Measurements from ENCODE around the gene NDUFS6.
"Not testable (repeated sequence)": the region's sequence is repeated elsewhere in the genome, so short reads cannot be mapped to it uniquely, and the experiment has no call there.

The NDUFS6 gene

DNA sequence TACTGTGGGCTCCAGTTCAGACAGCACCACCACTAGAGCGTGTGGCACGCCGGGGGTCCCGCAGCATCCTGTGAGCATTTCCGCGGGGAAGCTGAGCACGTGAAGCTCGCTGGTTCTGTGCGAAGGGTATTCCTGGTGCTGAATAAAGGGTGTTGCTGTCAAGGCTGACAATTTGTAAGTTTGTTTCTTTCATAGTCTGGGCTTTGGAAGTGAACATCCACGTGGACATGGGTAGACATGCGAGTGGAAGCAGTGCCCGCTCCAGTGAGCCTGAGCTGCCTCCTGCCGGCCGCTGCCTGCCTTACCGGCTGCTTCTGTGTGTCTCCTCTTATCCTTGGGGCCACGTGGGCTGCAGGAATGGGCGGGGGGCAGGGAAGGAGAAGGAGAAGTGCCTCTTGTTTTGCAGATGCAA lies 14.7 kb downstream of the NDUFS6 start:
- DNase-seq (ENCODE audit: low read depth, low spot score): no peak

DNA sequence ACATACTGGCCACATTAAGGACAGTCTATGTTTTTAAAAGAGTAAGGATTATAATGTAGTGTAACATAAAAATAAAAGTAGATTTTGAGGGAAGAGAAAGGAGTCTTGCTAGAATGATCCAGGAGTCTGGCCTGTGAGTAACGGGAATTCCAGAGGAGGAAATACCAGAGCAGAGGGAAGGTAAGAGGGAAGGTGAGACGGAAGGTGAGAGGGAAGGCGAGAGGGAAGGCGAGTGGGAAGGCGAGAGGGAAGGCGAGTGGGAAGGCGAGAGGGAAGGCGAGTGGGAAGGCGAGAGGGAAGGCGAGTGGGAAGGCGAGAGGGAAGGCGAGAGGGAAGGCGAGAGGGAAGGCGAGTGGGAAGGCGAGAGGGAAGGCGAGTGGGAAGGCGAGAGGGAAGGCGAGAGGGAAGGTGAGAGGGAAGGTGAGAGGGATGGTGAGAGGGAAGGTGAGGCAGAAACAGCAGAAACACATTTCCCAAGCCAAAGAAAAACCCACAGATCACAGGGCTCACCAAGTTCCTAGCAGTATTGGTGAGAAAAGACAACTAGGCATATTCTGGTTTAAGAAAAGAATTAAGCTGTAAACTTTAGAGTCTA lies 15.4 kb downstream of the NDUFS6 start:
- DNase-seq (ENCODE audit: low read depth, low spot score): not testable (repeated sequence)

DNA sequence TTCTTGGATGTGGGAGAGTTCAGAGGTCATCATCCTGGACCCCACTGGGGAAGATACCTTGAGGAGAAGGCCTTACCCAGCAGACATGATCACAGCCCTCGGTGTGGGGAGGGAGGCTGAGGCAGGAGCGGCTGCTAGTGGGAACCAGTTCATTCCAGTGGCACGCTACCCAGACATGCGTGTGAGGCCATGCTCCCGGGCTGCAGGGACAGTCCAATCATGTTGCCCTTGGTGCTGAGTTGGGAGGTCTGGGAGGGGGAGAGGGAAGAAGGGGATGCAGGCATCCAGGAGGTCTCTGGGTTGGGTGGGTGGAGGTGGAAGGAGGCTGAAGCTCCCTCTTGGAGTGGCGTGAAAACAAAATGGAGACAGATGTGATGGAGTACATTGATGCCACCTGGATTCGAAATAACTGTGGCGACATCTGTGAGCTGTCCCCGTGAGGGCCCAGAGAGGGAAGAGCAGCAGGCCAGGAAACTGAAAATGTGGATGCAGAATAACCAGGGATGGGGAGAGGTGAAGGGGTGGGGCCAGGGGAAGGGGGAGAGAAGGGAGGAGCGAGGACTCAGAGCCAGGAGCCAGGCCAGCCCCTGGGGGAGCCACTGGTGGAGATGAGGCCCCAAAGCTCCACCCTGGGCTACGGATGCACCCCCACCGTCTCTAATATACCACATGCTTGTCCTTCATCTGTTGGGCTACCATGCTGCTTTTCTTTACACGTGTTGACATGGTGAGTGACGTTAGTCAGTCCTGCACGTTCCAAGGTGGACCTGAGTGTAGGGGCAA lies 16.2 kb downstream of the NDUFS6 start:
- DNase-seq (ENCODE audit: low read depth, low spot score): no peak

DNA sequence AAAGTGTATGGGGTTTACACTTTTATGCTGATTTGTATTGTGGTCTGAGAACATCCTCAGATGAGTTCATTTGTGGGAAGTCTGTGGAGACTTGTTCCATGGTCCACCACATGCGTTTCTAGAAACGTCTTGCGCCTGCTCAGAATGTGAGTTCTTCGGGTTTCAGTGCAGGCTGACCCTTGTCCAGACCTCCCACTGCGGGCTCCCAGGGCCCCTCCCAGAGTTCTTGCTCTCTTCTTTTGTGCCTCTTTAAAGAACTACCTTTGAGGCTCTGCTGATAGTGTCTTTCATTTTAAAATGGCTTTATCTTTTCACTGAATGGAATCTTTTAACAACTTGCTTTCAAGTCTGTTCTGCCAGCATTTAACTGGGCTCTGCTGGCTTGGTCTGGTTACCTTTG lies 17.6 kb downstream of the NDUFS6 start:
- no peak for DNase-seq (ENCODE audit: low read depth, low spot score)

DNA sequence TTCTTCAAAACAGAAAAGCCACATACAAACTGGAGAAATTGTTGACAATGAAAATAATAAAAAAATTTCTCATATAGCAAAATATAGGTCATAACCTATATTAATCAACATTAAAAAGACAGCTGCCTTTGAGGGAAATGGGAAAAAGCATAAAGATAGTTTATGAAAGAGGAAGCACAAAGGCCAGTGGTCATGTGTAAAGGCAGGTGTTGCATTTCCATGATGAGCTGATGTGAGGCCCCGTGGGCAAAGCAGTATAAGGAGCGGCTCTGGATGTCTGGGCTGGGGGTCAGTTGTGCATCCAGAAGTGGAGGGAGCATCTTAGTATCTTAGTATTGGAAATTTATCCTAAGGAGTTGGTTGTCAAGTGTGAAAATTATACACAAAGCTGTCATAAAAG lies 18.3 kb downstream of the NDUFS6 start:
- no peak for DNase-seq (ENCODE audit: low read depth, low spot score)

DNA sequence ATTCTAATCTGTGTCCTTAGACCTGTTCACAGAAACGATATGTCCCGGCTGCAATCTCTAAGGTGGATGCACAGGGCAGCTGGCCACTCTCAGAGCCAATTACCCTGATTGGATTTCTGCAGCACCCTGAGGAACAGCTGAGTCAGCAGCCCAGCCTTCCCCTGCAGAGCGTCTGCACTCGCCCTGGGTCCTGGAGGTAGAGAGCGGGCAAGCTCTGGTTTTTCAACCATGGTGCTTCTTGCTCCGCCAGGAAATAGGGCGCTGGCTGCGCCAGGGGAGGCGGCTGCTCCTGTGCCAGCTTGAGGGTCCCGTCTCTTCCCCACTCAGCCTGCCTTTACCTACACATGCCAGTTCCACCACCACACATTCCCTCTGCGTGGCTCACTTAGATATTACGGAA lies 19.2 kb downstream of the NDUFS6 start:
- DNase-seq (ENCODE audit: low read depth, low spot score): no peak

DNA sequence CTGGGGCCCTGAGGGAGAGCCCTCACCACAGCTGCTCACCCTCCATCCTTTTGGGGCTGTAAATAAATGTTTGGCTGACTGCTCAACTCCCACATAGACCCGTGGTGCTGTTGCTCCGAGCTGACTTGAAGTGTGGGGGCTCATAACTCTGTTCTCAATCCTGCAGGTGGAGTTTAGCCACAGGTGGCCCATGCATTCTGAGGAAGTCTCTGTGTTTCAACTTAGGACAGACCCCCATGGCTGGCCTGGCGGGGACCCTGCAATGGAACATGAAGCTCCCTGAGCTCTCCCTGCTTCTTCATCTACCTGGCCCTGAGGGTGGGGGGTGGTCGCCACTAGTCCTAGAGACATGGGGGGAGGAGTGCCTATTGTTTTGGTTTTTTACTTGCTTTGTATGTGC lies 19.7 kb downstream of the NDUFS6 start:
- DNase-seq (ENCODE audit: low read depth, low spot score): no peak

DNA sequence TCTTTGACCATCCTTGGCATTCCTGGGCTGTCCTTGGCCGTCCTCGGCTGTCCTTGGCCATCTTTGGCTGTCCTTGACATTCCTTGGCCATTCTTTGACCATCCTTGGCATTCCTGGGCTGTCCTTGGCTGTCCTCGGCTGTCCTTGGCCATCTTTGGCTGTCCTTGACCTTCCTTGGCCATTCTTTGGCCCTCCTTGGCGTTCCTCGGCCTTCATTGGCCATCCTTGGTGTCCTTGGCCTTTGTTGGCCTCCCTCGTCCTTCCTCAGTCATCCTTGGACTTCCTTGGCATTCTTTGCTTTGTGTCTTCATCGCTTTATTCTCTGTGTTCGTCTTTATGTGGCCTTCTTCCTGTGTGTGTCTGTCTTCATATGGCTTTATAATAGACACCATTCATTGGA lies 20.7 kb downstream of the NDUFS6 start:
- no peak for DNase-seq (ENCODE audit: low read depth, low spot score)

DNA sequence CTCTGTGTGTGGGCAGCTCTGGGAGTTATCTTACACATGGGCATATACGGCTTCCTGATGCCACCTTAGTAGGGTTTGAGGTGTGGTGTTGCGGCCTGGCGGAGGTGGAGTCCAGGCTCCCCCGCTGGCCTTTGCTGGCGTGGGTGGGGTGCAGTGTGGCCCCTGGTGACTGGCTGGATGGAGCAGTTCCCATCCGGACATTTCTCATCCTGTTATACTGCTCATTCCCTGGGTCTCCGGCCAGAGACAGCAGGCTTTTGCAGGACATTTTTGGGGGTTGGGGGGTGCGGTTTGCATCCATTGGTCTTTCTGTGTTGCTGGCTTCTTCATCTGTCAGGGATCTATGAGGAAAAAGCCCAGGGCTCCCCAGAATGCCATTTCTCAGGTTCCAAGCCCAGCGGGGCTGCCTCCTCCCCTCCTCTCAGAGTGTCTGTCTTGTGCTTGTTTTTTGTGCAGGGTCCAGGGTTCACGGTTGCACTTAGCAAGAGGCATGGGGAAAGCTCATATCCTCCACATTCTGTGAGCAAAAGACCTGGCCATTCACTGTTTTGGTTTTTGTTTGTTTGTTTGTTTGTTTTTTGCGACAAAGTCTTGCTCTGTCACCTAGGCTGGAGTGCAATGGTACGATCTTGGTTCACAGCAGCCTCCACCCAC lies 22.3 kb downstream of the NDUFS6 start:
- DNase-seq (ENCODE audit: low read depth, low spot score): no peak

DNA sequence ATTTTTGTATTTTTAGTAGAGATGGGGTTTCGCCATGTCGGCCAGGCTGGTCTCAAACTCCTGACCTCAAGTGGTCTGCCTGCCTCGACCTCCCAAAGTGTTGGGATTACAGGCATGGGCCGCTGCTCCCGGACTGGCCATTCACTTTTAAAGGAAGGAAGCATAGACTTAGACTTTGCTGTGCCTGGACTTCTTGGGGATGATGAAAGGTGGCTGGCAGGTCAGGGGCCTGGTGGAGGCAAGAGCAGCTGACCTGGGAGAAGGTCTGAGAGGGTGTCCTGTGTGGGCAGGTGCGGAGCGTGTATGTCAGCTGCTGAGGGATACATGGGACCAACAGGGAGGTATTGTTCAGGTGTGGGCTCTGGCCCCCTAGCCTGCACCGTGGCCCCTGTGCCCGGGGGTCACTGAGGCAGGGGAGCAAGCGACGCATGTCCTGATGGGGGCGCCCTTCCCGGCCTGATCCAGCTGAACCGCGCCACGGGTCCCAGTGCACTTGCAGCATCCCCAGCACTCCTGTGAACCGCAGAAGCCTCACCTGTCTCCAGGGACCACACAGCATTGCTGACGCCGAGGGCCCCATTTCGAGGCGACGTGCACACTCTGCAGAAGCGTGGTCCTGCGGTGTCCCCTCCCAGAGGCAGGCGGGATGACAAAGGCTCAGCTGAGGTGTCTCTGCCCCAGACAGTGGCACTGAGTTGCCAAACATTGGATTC lies 23.1 kb downstream of the NDUFS6 start:
- DNase-seq (ENCODE audit: low read depth, low spot score): no peak

DNA sequence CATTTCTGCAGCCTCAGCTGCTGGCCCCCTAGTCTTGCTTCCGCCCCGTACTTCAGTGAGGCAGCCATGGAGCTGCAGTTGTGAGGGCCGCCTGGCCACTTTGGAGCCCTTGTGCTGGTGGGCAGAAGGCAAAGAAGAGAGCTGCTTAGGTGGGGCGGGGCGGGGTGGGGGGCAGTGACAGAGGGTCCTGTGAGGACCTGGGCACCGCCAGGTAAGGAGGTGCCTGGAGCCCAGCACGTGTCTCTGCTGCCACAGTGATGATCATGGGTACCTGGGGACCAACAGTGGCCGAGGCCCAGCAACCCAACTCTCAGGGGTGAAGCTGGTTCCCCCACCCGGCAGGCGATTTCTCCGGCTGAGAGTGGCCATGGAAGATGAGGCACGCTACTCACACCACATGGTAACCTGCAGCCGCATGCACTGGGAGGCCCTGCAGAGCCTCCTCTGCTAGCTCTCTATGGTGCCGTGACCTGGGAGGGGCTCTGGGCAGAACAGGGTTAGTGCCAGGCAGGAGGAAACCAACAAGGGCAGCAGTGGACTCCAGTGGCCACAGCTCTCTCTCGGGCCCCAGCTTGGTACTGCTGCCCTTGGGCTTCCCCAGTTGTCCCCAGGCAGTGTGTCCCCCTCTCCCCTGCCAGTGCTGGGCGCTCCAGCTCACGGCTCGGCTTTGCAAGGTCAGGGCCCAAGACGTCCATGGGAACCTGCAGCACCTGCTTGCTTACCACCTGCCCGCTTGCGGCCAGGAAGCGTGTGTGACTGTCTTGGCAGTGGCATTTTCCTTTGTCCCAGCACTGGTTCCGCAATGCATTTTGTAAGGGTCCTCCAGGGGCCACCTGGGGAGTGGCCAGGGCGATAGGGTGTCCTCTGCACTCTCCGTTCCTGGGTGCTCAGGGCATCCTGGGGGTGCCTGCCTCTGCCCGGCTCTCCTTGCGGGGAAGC lies 24.0 kb downstream of the NDUFS6 start:
- no peak for DNase-seq (ENCODE audit: low read depth, low spot score)

DNA sequence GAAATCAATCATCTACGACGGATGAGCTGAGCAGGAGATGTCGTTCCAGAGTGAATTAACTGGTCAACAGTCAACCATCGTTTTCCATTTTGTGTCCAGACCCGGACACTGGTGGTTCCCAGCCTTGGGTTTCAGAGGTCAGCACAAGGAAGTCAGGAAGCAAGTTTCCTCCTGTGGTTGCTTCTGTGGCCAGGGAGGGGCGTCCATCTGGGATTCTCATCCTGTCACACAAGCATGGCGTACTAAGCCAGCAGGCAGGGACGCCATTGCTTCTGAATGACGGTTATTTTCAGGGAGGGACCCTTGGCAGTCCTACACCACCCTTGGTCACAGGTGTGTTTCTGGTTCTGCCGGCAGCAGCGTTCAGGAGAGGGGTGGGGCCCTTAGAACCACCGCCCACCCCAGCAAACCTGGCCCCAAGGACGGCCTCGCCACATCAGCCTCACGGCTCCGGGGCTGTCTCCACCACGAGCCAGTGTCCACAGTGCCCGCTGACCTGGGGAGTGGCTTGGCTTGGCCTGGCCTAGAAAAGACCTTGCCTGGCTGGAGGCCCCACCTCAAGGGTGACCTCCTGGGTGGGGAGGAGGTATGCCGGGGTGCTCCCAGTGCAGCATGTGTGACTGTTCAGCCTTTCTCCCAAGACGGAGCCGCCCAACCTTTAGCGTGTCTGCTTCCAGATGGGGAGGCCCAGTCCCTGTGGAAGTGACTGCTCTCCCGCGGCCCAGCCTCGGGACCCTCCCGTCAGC lies 25.2 kb downstream of the NDUFS6 start:
- DNase-seq (ENCODE audit: low read depth, low spot score): no peak

DNA sequence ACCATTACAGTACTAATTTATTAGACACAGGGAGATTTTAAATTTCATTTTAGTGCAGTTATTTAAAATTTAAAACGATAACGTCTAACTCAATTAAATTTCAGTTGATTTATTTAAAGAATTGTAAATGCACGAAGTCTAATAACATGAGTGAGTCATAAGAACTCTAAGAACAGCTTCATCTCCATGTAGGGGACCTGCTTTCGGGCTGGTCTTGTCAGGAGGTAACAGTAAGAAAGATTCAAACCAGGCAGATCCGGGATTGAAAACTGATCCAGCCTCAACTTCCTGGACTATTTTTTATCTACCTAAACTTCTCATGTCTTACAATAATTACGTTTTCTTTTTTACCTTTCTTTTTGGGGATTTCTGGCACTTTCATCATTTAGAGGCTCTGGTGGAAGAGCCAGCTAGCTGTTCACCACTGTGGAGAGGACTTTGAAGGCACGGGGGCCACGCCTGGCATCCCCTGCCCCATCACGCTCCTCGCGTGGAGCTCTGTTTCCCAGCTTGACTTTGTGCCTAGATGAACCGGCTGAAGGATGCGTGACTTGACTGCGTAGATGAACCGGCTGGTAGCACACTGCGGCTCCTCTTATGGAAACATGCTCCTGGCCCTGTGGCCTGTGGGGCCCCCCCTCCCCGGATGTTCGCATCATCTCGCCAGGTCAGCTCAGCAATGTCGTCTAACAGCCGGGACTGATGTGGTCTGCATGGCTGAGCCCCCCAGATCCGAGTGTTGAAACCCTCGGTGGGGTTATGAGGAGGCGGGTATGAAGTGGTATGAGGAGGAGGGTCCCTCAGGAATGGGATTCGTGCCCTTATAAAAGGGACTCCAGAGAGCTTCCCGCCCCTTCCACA lies 26.0 kb downstream of the NDUFS6 start:
- no peak for DNase-seq (ENCODE audit: low read depth, low spot score)

DNA sequence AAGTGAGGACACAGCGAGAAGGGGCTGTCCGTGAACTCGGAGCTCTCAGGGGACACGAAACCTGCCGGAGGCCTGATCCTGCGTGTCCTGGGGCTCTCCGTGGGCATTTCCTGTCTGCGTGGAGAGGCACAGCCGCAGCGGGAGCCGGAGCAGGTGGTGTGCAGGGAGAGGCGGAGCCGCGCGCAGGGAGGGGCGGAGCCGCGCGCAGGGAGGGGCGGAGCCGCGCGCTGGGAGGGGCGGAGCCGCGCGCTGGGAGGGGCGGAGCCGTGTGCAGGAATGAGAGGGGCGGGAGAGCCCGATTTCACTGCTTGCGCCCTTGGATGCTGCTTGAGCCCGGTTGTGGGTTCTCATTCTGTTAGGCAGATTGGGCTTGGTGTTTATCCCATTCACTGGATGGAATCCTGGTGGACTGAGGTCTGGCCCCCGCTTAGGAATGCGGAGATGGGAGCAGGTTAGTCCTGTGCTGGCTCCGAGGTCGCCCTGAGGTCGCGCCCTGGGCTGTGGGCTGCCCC lies 26.7 kb downstream of the NDUFS6 start:
- no peak for DNase-seq (ENCODE audit: low read depth, low spot score)

DNA sequence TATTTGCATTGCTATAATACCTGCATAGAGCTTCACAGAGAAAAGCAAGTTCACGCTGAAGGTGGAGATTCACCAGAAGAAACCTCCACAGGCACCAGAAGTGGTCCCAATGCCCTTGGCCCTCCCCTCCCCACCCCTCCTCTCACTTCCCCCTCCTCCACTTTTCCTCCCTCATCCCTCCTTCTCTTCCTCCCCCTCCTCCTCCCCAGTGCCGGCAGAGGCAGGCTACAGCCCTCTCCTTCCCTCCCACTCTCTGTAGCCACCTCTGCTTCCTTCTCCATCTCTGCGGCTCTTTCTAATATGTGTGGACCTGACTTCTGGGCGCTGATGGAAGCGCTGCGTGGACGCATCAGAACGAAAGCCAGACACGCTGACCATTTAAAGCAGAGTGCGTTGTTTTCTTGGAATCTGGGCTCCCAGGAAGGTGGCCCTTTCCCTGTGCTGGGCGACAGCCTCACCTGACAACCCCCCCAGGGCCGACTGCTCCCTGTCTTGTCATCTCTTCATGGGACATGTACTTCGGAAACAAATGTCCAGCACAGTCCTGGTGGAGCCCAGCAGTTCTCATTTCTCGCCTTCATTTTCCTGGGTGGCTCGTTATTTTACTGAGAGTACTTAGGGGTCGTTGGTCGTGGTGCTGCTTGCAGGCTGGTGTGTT lies 29.5 kb downstream of the NDUFS6 start:
- no peak for DNase-seq (ENCODE audit: low read depth, low spot score)

DNA sequence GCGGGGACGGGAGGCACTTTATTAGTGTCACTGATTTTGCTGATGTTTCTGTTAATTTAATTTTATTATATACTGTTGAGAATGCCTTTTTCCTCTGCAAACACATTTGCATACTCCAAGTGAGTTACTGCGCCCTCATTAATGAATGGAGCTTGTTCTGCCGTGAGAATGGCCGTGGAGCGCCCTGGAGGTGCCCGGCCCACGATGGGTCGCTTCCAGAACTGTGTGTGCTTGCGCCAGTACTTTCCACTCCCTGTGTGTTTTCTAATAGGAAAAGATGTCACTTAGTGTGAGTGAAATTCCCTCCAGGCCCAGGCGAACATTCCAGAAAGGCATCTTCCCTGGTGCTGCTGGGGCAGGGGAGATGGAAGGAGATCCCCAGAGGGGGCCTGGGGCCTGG lies 30.1 kb downstream of the NDUFS6 start:
- DNase-seq (ENCODE audit: low read depth, low spot score): no peak

DNA sequence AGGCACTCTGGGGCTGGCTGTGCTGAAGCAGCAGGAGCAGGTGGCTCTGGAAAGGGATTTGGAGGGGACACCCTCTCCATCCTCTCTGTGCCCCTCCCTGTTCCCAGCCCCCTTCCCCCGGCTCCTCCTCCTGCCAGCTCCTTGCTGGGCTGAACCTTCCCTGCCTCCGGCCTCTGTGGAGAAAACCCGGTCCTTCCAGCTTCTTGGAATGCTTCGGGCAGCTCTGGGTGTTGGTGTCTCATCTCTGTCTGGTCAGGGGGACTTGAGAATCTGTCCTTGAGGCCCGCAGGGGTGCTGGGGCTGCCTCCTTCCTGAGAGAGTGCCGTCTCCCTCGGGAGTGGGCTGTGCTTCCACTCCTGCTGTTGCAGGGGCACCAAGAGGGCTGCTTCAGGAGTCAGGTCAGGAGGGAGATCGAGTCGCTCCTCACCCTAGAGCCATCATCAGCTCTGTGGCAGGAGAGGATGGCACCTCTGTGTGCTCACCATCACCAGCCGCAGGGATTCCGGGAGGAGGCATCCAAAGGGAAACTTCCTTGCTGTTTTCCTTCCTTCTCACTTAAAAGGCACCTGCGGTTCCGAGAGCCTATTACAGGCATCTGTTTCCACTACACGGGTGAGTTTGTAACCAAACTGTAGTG lies 30.6 kb downstream of the NDUFS6 start:
- DNase-seq (ENCODE audit: low read depth, low spot score): no peak

DNA sequence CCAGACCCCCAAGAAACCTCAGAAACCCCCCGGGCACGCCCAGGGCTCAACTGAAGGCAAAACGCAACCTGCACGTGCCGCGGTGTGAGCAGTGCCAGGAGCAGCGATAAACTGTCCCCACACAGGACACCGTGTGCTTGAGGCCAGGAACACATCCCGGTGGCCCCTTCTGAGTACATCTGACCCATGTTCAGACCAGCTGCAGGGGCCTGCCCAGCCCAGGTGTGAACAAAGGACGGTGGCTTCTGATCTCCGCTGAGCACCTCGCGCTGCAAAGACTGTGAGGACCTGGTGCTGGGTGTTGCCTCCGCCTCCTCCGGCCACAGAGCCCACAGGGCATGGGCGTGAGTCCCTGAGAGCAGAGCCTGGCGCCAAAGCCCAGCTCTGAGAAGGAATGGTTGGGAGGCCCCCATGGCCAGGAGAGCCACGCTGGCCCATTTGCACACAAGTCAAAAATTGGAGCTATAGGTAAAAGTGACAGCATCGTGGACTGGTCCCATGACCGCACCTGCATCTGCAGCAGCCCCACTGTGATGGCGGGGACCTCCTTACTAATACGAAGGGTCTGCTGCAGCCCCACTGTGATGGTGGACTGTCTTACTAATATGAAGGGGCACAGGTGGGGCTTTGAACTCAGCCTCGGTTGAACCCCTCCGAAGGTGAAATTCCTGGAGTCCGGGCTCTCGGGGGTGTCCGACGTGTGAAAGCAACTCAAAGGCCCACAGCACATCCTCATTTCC lies 31.5 kb downstream of the NDUFS6 start:
- no peak for DNase-seq (ENCODE audit: low read depth, low spot score)
